Adrenal gland (tissue), 5 donors: ENCODE results near the gene IL1RAP.

Experiments used
- CTCF ChIP-seq, 6 experiments: fragments of 450-650 bp in 4 of 6; fragments of 200-600 bp in 2 of 6; sonication (generic) in 1 of 6; IDR thresholded peaks; 1 replicate in 5 of 6; 2 replicates in 1 of 6; pipeline versions ENCODE4 v1.5.1 to v1.8.0; 2016 to 2021; ENCODE audit warnings: antibody characterized with exemption in 6 of 6, mild to moderate bottlenecking in 2 of 6, moderate library complexity in 1 of 6
- POLR2A ChIP-seq, 2 donors: fragments of 450-650 bp; IDR thresholded peaks; one replicate each; pipeline ENCODE4 v1.6.1; 2017; ENCODE audit warnings: antibody characterized with exemption in 2 of 2, mild to moderate bottlenecking in 2 of 2, moderate library complexity in 1 of 2
- donor health status: DM: no; HTN: no; CAD: no.

GRCh38 chr3:190486908-190487607 is 26.8 kb upstream of the IL1RAP start:
- TF ChIP-seq POLR2A (IDR thresholded peaks at IDR 0.05) (no peak), CTCF (IDR thresholded peaks at IDR 0.05) (no peak)
